WI38 (cell line): ENCODE measurements around the gene LPO.
A peak's percentile ranks its signal among the peaks of the same experiment; 100 is the strongest.

Source experiments
- H3K4me3 ChIP-seq: 2 replicates; pipeline ENCODE4 v1.5.1; 2011; ENCODE audit warnings: low read depth, mild to moderate bottlenecking, control low read depth, low read length
- TF ChIP-seq, protein P1 (sequence below): IDR thresholded peaks from 2 replicates; pipeline ENCODE4 v1.5.1; 2012; ENCODE audit warnings: low read depth, mild to moderate bottlenecking, control low read depth, low read length

Gene LPO

DNA sequence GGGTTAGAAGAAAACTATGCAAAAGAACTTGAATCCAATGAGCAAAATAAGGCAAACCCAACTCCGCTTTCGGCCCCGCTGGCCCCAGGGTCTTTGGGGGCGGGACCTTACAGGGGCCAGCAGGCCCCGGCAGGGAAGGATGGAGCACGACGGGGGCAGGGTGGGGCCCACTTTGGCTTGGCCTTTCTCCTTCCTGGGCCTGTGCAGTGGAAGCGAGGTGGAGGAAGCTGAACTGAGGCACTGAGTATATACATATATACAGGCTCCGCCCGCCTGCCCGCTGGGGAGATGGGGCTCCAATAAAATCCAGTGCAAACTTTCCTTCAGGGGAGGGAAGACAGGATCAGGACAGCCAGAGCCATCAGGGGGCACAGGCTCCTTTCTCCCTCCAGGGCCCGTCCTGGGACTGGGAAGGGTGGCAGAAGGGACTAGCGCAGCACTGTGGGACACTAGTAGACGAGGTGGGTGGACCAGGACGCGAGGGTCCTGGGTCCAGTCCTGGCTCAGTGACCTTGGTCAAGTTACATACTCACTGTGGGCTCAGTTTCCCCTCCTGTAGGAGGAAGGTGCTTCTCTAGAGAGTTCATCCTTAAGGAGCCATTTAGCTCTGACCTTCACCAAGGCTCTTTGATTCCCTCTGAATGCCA, 63.2 kb downstream of the LPO start:
- TF ChIP-seq, protein P1, sequence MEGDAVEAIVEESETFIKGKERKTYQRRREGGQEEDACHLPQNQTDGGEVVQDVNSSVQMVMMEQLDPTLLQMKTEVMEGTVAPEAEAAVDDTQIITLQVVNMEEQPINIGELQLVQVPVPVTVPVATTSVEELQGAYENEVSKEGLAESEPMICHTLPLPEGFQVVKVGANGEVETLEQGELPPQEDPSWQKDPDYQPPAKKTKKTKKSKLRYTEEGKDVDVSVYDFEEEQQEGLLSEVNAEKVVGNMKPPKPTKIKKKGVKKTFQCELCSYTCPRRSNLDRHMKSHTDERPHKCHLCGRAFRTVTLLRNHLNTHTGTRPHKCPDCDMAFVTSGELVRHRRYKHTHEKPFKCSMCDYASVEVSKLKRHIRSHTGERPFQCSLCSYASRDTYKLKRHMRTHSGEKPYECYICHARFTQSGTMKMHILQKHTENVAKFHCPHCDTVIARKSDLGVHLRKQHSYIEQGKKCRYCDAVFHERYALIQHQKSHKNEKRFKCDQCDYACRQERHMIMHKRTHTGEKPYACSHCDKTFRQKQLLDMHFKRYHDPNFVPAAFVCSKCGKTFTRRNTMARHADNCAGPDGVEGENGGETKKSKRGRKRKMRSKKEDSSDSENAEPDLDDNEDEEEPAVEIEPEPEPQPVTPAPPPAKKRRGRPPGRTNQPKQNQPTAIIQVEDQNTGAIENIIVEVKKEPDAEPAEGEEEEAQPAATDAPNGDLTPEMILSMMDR: no peak
- no peak overlapping the region for H3K4me3 ChIP-seq

DNA sequence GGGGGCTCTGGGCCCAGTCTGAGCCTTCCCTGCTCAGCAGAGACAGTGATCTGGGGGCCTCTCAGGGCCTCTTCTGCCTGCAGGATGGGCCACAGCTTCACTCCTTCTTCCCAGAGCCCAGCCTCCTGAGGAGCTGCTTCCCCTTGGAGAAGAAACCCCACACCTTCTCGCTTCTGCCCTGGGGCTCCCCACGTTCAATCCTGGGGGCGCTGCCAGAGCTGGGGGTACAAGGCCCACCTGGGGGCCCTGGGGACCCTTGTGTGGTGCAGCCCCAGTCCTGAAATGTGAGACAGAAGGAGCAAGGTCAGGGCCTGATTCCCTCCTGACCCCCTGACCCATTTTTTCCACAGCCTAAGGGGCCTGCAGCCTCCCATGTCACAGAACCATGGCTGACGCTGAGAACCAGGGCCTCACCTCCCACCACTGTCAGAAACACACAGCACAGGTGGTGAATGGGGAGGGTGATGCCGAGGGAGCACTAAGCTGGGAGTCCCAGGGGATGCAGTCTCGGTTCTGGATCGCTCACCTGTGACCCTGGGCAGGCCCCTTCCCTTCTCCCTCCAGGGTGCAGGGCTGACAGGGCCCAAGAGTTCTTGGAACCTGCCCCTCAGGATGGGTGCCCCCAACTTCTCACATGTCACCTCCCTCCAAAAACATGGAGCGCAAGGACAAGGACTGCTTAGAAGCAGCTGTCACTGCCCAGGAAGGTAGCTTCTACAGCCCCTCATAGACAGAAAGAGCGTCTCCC, 64.0 kb downstream of the LPO start:
- TF ChIP-seq, protein P1: no peak
- H3K4me3 ChIP-seq: no peak overlapping the region

DNA sequence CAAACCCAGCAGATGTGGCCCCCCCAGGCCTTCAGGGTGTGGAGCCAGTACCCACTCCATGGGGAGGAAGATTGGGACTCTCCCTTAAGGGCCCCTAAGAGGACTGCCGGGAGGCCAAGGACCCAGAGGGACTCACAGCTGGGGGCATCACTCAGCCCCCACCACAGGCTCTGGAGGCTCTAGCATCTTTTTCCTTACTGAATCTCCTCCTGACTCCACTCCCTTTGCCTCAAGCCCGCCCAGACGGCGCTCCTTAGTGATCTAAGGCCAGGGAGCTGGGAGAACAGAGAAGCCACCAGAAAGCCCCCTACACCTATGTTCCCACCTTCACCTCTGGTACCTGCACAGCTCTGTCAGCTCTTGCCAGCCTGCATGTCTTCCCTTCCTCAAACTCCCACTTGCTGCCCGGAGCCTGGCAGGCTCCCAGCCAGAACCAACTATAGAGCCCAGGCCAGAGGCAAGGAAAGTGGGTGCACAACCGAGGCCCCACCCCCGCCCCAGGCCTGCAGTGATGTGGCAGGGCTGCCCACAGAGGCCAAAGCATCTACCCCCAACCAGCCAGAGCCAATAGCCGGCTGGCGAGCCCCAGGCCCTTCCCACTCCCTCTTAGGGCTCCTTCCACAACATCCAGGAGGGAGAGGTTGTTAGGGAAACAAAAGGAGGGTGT, 64.7 kb downstream of the LPO start:
- no peak overlapping the region for H3K4me3 ChIP-seq
- TF ChIP-seq, protein P1: no peak

DNA sequence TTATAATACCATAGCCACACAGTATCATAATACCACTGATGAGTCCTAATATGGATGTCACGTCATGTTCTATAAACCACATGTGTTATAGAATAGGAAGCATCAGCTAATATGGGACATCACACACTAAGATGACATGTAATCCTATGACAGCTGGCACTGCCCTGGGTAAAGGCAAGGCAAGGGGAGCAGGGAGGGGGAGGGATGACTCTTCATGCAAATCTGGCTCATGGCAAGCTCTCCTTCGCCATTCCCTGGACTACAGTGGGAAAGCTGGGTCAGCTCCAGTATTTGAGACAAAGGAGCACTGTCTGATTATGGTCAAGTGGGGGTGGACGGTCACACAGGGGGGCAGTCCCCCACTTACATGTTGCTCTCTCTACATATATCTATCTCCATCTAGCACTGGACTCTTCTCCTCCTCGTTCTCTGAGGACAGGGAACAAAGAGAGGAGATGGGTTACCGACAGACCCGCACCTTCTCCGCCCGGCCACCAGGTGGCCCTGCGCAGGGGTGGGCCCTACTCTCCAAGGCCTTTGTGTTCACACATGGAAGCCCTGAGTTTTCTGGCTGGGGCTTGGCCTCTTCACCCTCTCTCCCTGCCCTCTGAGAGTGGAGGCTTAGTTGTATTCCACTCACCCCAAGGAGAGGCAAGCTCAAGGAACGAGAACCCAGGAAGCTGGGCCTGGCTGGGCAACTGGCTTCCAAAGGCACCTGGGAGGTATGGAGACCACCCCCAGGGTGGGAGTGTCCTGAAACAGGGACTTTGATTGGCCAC, 65.8 kb downstream of the LPO start:
- TF ChIP-seq, protein P1: peak; percentile 81
- H3K4me3 ChIP-seq: no peak overlapping the region

DNA sequence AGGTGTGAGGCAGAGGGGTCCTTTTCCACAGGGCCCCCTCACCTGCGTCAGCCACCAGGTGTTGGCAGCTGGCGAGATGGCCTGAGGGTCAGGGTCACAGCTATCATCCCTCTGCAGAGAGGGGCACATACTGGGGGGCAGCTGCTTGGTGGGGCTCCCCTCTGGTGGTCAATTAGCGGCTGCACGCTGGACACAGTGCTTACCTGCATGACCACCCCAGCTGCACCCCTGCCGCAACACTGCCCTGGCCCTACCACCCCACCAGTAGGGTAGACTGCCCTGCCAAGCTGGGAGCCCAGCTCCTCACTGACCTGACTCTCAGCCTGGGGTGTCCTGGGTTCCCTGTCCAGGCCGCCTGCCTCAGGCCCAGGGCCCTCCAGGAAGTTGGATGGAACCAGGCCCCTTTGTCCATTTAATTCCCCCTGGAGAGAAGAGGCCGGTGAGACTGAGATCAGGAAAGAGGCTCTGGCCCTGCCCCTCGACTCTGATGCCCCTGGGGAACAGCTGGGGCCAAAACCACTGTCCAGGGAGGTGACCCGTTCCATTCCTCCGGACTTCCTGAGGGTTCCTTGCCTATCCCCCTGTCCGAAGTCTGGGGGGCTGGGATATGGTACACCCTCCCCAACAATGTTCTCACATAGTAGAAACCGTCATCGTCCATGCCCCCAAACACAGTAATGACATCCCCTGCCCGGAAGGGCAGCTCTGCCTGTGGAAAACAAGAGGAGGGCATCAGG, 66.5 kb downstream of the LPO start:
- H3K4me3 ChIP-seq: no peak overlapping the region
- TF ChIP-seq, protein P1: no peak

DNA sequence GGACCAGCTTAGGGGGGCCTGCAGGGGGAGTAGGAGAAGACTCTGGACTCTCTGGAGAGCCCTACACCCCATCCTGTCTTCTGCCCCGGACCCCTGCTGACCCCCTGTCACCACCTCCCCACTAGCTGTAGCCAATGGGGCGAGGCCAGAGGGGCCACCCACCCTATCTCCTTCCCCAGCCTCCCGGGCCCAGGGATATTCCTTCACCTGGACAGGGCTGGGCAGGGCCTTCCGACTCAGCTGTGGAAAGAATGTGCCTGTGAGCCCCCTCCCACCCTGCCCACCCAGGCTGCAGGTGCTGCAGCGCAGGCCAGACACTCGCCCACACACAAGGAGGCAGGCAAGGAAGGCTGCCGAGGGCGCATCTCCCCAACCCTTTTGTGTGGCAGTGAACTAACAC, 67.2 kb downstream of the LPO start:
- TF ChIP-seq, protein P1: no peak

More for the DNA sequence above, 67.2 kb downstream of the LPO start:
- H3K4me3 ChIP-seq: no peak overlapping the region
